Fibroblast of pulmonary artery (primary cell): ENCODE measurements around the gene TOP1.

Experiments
- DNase-seq: peaks from one replicate; pipeline ENCODE4 v3.0.0-alpha.2; 2010; ENCODE audit warnings: low read depth
- H3K4me3 ChIP-seq: replicated peaks from 2 replicates; pipeline ENCODE4 v1.5.1; 2011; ENCODE audit warnings: low read depth, mild to moderate bottlenecking, control low read depth, low read length, moderate library complexity
- TF ChIP-seq, protein P1 (sequence below): IDR thresholded peaks from 2 replicates; pipeline ENCODE4 v1.5.1; 2011; ENCODE audit warnings: mild to moderate bottlenecking, control low read depth, low read length, inconsistent platforms; ENCODE audit errors: missing control alignments

Gene TOP1

DNA sequence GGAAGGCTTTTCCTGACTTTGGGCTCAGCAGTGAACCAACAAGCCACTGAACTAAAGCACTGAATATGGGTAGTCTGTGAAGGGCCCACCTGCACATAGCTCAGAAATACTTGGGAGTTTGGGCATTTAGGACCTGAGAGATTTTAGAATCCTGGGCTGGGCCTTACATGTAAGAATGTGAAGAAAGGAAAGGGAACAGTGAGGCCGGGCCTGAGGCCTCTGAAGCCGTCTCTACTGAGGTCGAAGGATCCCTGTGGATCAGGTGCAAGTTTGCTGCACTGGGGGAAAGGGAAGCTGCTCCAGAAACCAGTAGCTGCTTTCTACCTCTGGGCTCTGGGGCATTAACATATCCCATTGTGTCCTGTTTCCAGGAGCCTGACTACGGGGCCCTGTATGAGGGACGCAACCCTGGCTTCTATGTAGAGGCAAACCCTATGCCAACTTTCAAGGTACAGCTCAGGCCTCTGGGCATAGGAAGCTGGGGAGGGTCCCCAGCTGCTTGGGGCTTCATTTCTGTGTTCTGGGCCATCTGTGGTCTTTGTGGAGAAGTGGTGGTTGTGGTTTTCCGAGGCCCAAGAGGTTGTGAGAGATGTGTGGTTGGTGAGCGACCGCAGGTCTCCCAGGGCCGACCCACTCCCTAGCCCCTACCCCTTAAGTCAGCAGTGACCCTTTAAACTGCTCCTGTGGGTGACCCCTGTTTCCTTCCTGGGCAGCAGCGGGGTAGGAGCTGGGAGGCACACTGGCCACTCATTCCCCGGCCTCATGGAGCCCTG lies 139.0 kb downstream of the TOP1 start:
- TF ChIP-seq, protein P1, sequence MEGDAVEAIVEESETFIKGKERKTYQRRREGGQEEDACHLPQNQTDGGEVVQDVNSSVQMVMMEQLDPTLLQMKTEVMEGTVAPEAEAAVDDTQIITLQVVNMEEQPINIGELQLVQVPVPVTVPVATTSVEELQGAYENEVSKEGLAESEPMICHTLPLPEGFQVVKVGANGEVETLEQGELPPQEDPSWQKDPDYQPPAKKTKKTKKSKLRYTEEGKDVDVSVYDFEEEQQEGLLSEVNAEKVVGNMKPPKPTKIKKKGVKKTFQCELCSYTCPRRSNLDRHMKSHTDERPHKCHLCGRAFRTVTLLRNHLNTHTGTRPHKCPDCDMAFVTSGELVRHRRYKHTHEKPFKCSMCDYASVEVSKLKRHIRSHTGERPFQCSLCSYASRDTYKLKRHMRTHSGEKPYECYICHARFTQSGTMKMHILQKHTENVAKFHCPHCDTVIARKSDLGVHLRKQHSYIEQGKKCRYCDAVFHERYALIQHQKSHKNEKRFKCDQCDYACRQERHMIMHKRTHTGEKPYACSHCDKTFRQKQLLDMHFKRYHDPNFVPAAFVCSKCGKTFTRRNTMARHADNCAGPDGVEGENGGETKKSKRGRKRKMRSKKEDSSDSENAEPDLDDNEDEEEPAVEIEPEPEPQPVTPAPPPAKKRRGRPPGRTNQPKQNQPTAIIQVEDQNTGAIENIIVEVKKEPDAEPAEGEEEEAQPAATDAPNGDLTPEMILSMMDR = no peak
- no peak overlapping the region for H3K4me3 ChIP-seq
- no peak for DNase-seq

DNA sequence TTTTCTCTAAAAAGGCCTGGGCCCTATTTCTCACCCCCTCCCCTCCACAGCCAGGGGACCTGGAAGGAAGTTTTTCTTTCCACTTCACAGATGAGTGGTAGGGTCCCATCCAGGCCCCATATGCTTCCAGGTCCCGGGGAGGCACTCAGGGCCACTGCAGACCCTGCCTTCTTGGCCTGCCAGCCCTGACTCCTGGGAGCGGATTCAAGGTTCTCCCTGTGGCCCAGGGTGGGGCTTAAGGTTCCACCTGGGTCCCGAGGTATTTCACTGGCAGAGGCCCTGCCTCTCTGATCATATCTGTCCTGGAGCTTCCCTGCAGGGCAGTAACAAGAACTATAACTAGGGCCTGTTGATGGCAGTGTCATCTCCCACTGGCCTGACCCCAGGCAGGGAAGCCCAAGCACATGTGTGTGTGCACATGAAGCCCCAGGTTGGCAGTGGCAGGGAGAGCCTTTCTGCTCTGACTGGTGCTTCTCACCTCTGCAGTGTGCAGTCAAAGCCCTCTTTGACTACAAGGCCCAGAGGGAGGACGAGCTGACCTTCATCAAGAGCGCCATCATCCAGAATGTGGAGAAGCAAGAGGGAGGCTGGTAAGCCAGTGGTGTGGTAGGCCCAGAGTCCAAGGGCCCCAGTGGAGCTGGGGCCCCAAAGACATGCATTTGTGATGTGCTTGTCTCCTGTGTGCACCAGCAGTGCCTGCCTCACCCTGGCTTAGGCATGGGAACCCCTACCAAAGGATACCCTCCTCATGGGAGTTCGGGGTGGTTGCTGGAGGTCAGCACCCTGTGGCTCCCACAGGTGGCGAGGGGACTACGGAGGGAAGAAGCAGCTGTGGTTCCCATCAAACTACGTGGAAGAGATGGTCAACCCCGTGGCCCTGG lies 139.9 kb downstream of the TOP1 start:
- DNase-seq = no peak
- no peak overlapping the region for H3K4me3 ChIP-seq
- TF ChIP-seq, protein P1 = no peak

DNA sequence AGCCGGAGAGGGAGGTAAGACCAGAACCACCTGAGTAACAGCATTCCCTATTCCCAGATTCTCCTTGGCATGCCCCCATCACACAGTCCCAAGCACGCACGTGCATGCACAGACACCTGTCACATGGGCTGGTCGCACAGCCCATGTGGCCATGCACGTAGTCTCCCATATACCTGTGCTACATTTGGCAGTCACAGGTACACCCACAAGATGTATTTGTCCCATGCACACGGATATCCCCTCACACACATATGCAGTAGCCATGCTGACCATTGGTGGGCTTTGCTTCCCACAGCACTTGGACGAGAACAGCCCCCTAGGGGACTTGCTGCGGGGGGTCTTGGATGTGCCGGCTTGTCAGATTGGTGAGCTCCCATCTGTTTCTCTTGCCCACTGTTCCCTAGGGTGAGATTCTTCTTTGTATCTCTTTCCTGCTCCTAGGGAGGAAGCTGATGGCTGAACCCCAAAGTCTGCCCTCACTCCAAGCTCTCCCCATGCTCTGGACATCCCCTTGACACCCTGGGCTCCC lies 140.6 kb downstream of the TOP1 start:
- TF ChIP-seq, protein P1 = no peak
- no peak overlapping the region for H3K4me3 ChIP-seq
- no peak for DNase-seq

DNA sequence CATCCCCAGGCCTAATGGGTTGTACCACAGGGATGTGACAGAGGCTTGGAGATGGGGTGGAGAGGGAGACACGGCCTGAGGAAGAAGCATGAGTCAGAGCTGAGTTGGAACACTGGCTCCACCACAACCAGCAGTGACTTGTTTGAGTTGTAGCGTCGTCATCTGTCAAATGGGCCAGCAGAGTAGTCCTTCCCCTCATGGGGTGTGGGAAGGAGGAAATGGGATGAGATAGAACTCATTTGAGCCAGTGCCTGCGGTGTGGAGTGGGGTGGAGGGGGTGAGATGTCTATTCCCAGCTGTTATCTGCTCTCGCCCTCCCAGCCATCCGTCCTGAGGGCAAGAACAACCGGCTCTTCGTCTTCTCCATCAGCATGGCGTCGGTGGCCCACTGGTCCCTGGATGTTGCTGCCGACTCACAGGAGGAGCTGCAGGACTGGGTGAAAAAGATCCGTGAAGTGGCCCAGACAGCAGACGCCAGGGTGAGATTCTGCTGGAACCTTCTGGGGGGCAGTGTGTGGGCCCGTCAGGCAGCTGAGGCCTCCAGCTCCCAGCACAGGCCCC lies 141.2 kb downstream of the TOP1 start:
- peak; percentile 55 for DNase-seq
- H3K4me3 ChIP-seq = no peak overlapping the region
- TF ChIP-seq, protein P1 = no peak

DNA sequence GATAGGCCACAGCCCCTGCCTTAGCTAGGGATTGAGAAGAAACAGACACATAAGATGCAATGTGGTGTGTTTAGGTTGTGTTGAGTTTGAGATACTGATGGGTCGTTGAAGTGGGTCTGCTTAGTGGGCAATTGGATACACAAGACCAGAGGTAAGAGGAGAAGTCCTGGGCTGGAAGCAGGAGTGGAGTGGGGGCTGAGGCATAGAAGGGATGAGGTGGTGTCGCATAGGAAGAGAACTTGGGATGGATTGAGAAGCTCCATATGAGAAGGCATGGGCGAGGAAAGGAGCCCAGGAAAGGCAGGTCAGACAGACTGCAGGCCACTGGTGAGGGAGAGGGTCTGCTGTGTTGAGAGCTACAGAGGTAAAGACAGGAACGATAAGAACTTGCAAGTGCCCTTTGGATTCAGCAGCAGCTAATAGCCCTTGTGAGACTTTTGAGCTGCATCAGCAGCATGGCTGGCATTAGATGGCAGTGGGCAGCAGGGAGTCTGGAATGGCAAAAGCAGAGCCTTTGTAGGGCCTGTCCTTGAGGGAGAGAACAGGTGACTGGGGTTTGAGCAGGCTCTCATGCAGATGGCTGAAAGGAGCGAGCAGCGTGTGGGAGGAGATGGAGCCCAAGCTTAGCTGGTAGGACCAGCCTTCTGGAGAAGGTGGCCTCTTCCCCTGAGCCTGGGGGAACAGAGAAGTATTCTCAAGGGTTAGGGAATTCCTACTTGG lies 141.9 kb downstream of the TOP1 start:
- DNase-seq = no peak
- H3K4me3 ChIP-seq = no peak overlapping the region

More for the DNA sequence above, 141.9 kb downstream of the TOP1 start:
- TF ChIP-seq, protein P1 = no peak
